ENCODE data around the gene SEC31B.

SEC31B gene

DNA sequence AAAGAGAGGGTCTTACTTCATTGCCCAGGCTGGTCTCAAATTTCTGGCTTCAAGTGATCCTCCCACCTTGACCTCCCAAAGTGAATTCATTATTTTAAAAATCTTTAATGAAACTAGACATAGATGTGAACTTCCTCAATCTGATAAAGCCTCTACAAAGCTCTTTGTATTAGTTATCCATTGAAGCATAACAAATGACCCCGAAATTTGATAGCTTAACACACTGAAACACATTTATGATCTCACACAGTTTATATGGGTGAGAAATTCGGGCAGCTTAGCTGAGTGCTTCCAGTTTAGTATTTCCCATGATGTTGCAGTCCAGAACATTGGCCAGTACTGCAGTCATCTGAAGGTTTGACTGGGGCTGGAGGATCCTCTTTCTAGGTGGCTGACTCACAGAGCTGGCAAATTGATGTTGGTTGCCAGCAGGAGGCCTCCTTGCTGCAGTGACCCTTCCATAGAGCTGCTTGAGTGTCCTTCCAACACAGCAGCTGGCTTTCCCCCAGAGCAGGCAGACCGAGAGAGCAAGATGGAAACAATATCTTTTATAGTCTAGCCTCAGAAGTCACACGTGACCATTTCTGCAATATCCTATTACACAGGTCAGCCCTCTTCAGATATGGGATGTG, 73.4 kb downstream of the SEC31B start:
- DNase-seq (ENCODE audit: low spot score) = no peak

DNA sequence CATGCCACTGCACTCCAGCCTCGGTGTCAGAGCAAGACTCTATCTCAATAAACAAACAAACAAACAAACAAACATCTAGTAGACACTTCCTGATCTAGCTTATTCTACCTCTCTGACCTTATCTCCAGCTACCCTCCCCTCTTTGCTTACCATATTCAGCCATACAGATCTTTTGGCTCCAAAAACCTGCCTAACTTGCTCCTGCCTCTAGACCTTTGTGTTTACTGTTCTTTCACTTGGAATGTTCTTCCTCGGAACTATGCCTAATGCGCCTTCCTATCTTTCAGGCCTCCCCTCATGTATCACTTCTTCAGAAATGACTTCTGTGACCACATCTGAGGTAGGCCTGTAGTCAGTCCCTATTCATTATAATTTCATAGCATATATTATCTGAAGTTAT, 77.1 kb downstream of the SEC31B start:
- DNase-seq (ENCODE audit: low spot score) = no peak

DNA sequence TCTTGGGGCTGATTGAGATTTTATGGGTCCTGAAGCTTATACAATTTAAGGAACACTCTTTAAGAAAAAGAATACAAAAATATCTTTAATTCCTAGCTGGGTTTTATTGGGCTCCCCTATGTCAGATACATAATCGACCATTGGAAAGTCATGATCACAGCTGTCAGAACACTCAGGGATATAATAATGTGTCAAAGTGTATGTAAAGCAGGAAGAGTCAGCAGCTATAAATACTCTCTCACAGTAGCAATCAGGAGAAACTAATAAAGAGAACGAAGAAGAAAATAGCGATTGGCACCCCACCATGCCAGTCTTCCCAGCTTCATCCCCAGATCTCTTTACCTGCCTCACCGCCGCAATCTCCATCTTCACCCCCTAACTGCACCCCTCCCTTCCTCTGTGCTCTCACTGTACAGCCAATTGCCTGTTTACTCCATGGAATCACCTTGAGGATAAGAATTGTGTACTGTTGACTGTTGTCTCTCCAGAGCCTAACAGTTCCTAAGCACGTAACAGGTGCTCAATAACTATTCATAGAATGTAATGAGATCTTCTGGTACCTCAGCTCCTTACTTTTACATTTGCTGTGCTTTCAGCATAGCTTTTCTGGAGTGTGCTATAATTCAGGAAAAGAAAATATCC, 80.9 kb downstream of the SEC31B start:
- no peak for DNase-seq (ENCODE audit: low spot score)
